NCI-H2081 (cell line): ENCODE measurements around the gene WEE2.
"Not testable (repeated sequence)": the region's sequence is repeated elsewhere in the genome, so short reads cannot be mapped to it uniquely, and the experiment has no call there.

ENCODE experiments used
- DNase-seq, 2 experiments: peaks; one replicate each; lab custom pipeline; 2025; lab: John Stamatoyannopoulos, UW

The WEE2 gene

GRCh38 chr7:141714571-141714970 lies 6.4 kb downstream of the WEE2 start:
- DNase-seq = no peak

GRCh38 chr7:141715018-141715417 lies 6.9 kb downstream of the WEE2 start:
- DNase-seq = no peak

- DNase-seq = no peak
Measured at GRCh38 chr7:141715794-141716689, 7.9 kb downstream of the WEE2 start.

- DNase-seq = no peak
Measured at GRCh38 chr7:141717450-141717849, 9.3 kb downstream of the WEE2 start.

GRCh38 chr7:141722529-141722928 lies 14.4 kb downstream of the WEE2 start:
- no peak for DNase-seq

GRCh38 chr7:141729020-141729419 lies 20.9 kb downstream of the WEE2 start:
- DNase-seq = no peak

GRCh38 chr7:141731476-141732149 lies 23.5 kb downstream of the WEE2 start:
- no peak for DNase-seq

- peak; percentile 41 to 63 for DNase-seq
Measured at GRCh38 chr7:141737118-141737835, 29.1 kb downstream of the WEE2 start.

- peak; percentile 98 to 99 for DNase-seq
Measured at GRCh38 chr7:141737836-141738591, 29.9 kb downstream of the WEE2 start, which contains the start of gene SSBP1. Gene SSBP1 (plus strand): TSS chr7:141738358. CDS start chr7:141739167, 809 bp downstream.

- no peak for DNase-seq
Measured at GRCh38 chr7:141738592-141739013, 30.4 kb downstream of the WEE2 start.

- no peak for DNase-seq
Measured at GRCh38 chr7:141739250-141739649, 31.1 kb downstream of the WEE2 start.

- DNase-seq = no peak
Measured at GRCh38 chr7:141742229-141742628, 34.1 kb downstream of the WEE2 start.

- DNase-seq = no peak
Measured at GRCh38 chr7:141744131-141744530, 36.0 kb downstream of the WEE2 start.

- DNase-seq = no peak
Measured at GRCh38 chr7:141748396-141748795, 40.2 kb downstream of the WEE2 start.

- not testable (repeated sequence) for DNase-seq
Measured at GRCh38 chr7:141751904-141752303, 43.8 kb downstream of the WEE2 start.

GRCh38 chr7:141752634-141753033 lies 44.5 kb downstream of the WEE2 start:
- no peak for DNase-seq

GRCh38 chr7:141754939-141755338 lies 46.8 kb downstream of the WEE2 start:
- peak; percentile 13 to 23 for DNase-seq

GRCh38 chr7:141763797-141764196 lies 55.6 kb downstream of the WEE2 start, which contains the start of gene TAS2R3:
Gene TAS2R3 (plus strand): TSS chr7:141764097. CDS start chr7:141764159, 62 bp downstream.
- no peak for DNase-seq

- DNase-seq = not testable (repeated sequence)
Measured at GRCh38 chr7:141770083-141770583, 62.0 kb downstream of the WEE2 start.

GRCh38 chr7:141776374-141776773 lies 68.2 kb downstream of the WEE2 start, which contains the start of gene TAS2R4:
Gene TAS2R4 (plus strand): TSS chr7:141776674. CDS start chr7:141778489, 1,815 bp downstream.
- DNase-seq = no peak
